Measurements from ENCODE around the gene MOCS1. TPM values are rescaled to one million over a fixed set of nuclear protein-coding genes. Genes with fewer than 3 reads are reported as not detected.

Gene MOCS1
- total RNA-seq, 4 donors from 2014 or later, result 26.4 to 61.7 (median 38.4) TPM

- in situ Hi-C loops (cut with MboI; ENCODE audit: low sequenced_read_pairs in 4 of 4) (no loop called here), intact Hi-C loops (cut with DNase I; ENCODE audit: low total_unique reads) (no loop called here)
- TF ChIP-seq CTCF (IDR thresholded peaks at IDR 0.05 in 4 of 5, conservative IDR thresholded peaks at IDR 0.05 in 1 of 5) (no peak), POLR2A (IDR thresholded peaks at IDR 0.05) (no peak)
- H3K27ac ChIP-seq, result no peak overlapping the region
- no peaks in the 10 kb centered on the region for H3K9me3 ChIP-seq
- DNase-seq (no peak), ATAC-seq (no peak)
- H3K4me3 ChIP-seq, result no peak overlapping the region
- H3K4me1 ChIP-seq, result no peaks in the 10 kb centered on the region
- H3K36me3 ChIP-seq, result peaks cover 2 to 37% of the 10 kb centered on the region in 2 donors
- no peaks in the 10 kb centered on the region for H3K27me3 ChIP-seq
These were observed 32.6 kb downstream of the MOCS1 start for GRCh38 chr6:39901670-39902069.

GRCh38 chr6:39901116-39901655 lies 33.1 kb downstream of the MOCS1 start:
- Histone ChIP-seq H3K27me3 (no peaks in the 10 kb centered on the region), H3K4me1 (no peaks in the 10 kb centered on the region), H3K4me3 (no peak overlapping the region), H3K36me3 (peaks cover 2 to 32% of the 10 kb centered on the region in 2 donors), H3K9me3 (no peaks in the 10 kb centered on the region), H3K27ac (no peak overlapping the region)
- DNase-seq (no peak), ATAC-seq (no peak)
- no peak for TF ChIP-seq POLR2A (IDR thresholded peaks at IDR 0.05)
- no peak for TF ChIP-seq CTCF (IDR thresholded peaks at IDR 0.05 in 4 of 5, conservative IDR thresholded peaks at IDR 0.05 in 1 of 5)
- intact Hi-C loops (cut with DNase I; ENCODE audit: low total_unique reads) (no loop called here), in situ Hi-C loops (cut with MboI; ENCODE audit: low sequenced_read_pairs in 4 of 4) (no loop called here)

GRCh38 chr6:39899554-39900295 lies 34.5 kb downstream of the MOCS1 start:
- ATAC-seq, result no peak
- intact Hi-C loops (cut with DNase I; ENCODE audit: low total_unique reads), result loop anchor here (10.0 kb wide), 1 partner anchor 525 kb away; no protein-coding TSS in a partner anchor
- DNase-seq, result no peak
- Histone ChIP-seq H3K27ac (no peak overlapping the region), H3K4me3 (no peak overlapping the region), H3K4me1 (no peaks in the 10 kb centered on the region), H3K27me3 (no peaks in the 10 kb centered on the region), H3K9me3 (no peaks in the 10 kb centered on the region), H3K36me3 (peaks cover 2 to 21% of the 10 kb centered on the region in 2 donors)
- no peak for TF ChIP-seq CTCF (IDR thresholded peaks at IDR 0.05 in 4 of 5, conservative IDR thresholded peaks at IDR 0.05 in 1 of 5)
- TF ChIP-seq POLR2A (IDR thresholded peaks at IDR 0.05), result no peak
- in situ Hi-C loops (cut with MboI; ENCODE audit: low sequenced_read_pairs in 4 of 4), result loop anchor here (25.0 kb wide), 1 partner anchor 537 kb away; no protein-coding TSS in a partner anchor

GRCh38 chr6:39898625-39899024 lies 35.6 kb downstream of the MOCS1 start:
- Histone ChIP-seq H3K9me3 (no peaks in the 10 kb centered on the region), H3K4me3 (no peak overlapping the region), H3K27me3 (no peaks in the 10 kb centered on the region), H3K4me1 (no peaks in the 10 kb centered on the region), H3K27ac (no peak overlapping the region), H3K36me3 (peaks cover 2 to 13% of the 10 kb centered on the region in 2 donors)
- intact Hi-C loops (cut with DNase I; ENCODE audit: low total_unique reads), result loop anchor here (10.0 kb wide), 1 partner anchor 524 kb away; no protein-coding TSS in a partner anchor
- DNase-seq (no peak), ATAC-seq (no peak)
- in situ Hi-C loops (cut with MboI; ENCODE audit: low sequenced_read_pairs in 4 of 4), result loop anchor here (25.0 kb wide), 1 partner anchor 536 kb away; no protein-coding TSS in a partner anchor
- TF ChIP-seq CTCF (IDR thresholded peaks at IDR 0.05 in 4 of 5, conservative IDR thresholded peaks at IDR 0.05 in 1 of 5) (no peak), POLR2A (IDR thresholded peaks at IDR 0.05) (no peak)
